Upper lobe of left lung (tissue), 6 donors: ENCODE data around the gene HOXC11. TPM values are rescaled to one million over a fixed set of nuclear protein-coding genes. Genes with fewer than 3 reads are reported as not detected.

Experiments
- ATAC-seq, 2 donors: fragments of 200-7000 bp; cut with Tn5 transposase; one replicate each; pipeline ENCODE4 v1.9.1; 2022; ENCODE audit warnings: mild to moderate bottlenecking in 2 of 2, moderate library complexity in 2 of 2; ENCODE audit not compliant: low FRiP score in 2 of 2
- DNase-seq, 2 donors: peaks; one replicate each; pipeline ENCODE4 v3.0.0-alpha.2; 2019 to 2020
- H3K27ac ChIP-seq, 4 donors: fragments of 200-600 bp; sonication (generic); one replicate each; pipeline ENCODE4 v1.5.1; 2016 to 2019
- H3K27me3 ChIP-seq, 4 donors: fragments of 200-600 bp; sonication (generic); one replicate each; pipeline ENCODE4 v1.5.1; 2017 to 2019
- H3K36me3 ChIP-seq, 4 donors: fragments of 200-600 bp; sonication (generic); one replicate each; pipeline ENCODE4 v1.5.1; 2016 to 2019
- H3K4me1 ChIP-seq, 4 donors: fragments of 200-600 bp; sonication (generic); one replicate each; pipeline ENCODE4 v1.5.1; 2018 to 2019
- H3K4me3 ChIP-seq, 4 donors: fragments of 200-600 bp; sonication (generic); one replicate each; pipeline ENCODE4 v1.5.1; 2017 to 2019; ENCODE audit warnings: mild to moderate bottlenecking in 2 of 4, moderate library complexity in 1 of 4
- H3K9me3 ChIP-seq, 4 donors: fragments of 200-600 bp; sonication (generic); one replicate each; pipeline ENCODE4 v1.5.1; 2018 to 2019
- CTCF ChIP-seq, 6 experiments: fragments of 450-650 bp in 4 of 6; fragments of 200-600 bp in 2 of 6; sonication (generic) in 2 of 6; IDR thresholded peaks; one replicate each; pipeline ENCODE4 v1.5.1; 2016 to 2019; ENCODE audit warnings: antibody characterized with exemption in 6 of 6
- EP300 ChIP-seq, 4 donors: sonication (generic); formaldehyde crosslinking; IDR thresholded peaks; one replicate each; pipeline ENCODE4 v1.5.1; 2017; ENCODE audit warnings: antibody characterized with exemption in 4 of 4, control low read depth in 2 of 4
- POLR2A ChIP-seq, 4 donors: fragments of 450-650 bp; IDR thresholded peaks; one replicate each; pipeline ENCODE4 v1.5.1; 2016 to 2017; ENCODE audit warnings: antibody characterized with exemption in 4 of 4, mild to moderate bottlenecking in 2 of 4
- POLR2AphosphoS5 ChIP-seq, 2 donors: sonication (generic); formaldehyde crosslinking; IDR thresholded peaks; one replicate each; pipeline ENCODE4 v1.5.1; 2017; ENCODE audit warnings: antibody characterized with exemption in 2 of 2
- WGBS, 2 donors: methylation state at CpG; one replicate each; pipeline ENCODE4 v1.1.5; 2017 to 2018; 5-methylcytosine and 5-hydroxymethylcytosine counted together
- total RNA-seq, 6 donors: library from RNA; depleted of rRNA in 4 of 6; stranded (reverse); fragments of >200 nt in 4 of 6; gene quantifications; one replicate each; pipeline versions ENCODE4 v1.1.0 to v1.2.1, GENCODE V29; 2016 to 2021
- donor health status: DM: no; HTN: no; CAD: no; lungs with moderate emphysema.
- donor health status: DM: no; HTN: yes; CAD: no; lungs with severe emphysema.

HOXC11 gene
- total RNA-seq, 6 donors from 2014 or later, result not detected

GRCh38 chr12:53966385-53967133 lies 6.4 kb upstream of the HOXC11 start:
- H3K36me3 ChIP-seq, result no peaks in the 10 kb centered on the region
- no peak for TF ChIP-seq EP300 (IDR thresholded peaks at IDR 0.05)
- no peak overlapping the region for H3K4me3 ChIP-seq
- H3K27ac ChIP-seq, result no peak overlapping the region
- DNase-seq, result peak in 1 of 2 donors; percentile 73
- H3K27me3 ChIP-seq, result peaks cover 0 to 84% (median 45%) of the 10 kb centered on the region in 4 donors
- ATAC-seq, result no peak
- H3K4me1 ChIP-seq, result peaks cover 0 to 16% (median 9%) of the 10 kb centered on the region in 4 donors
- no peaks in the 10 kb centered on the region for H3K9me3 ChIP-seq
- 7 to 12% methylated on average over 36 of the region's 36 CpGs for WGBS, 2 donors

GRCh38 chr12:53967421-53967925 lies 5.5 kb upstream of the HOXC11 start:
- DNase-seq (no peak), ATAC-seq (no peak)
- Histone ChIP-seq H3K9me3 (no peaks in the 10 kb centered on the region), H3K4me1 (peaks cover 0 to 16% (median 9%) of the 10 kb centered on the region in 4 donors), H3K4me3 (no peak overlapping the region), H3K27me3 (peaks cover 0 to 86% (median 46%) of the 10 kb centered on the region in 4 donors), H3K27ac (no peak overlapping the region), H3K36me3 (no peaks in the 10 kb centered on the region)
- 12 to 13% methylated on average over 5 of the region's 5 CpGs for WGBS, 2 donors
- TF ChIP-seq POLR2A (IDR thresholded peaks at IDR 0.05) (no peak), POLR2AphosphoS5 (IDR thresholded peaks at IDR 0.05) (no peak), EP300 (IDR thresholded peaks at IDR 0.05) (no peak), CTCF (IDR thresholded peaks at IDR 0.05) (no peak)

GRCh38 chr12:53968214-53969127 lies 4.5 kb upstream of the HOXC11 start:
- no peak for TF ChIP-seq POLR2AphosphoS5 (IDR thresholded peaks at IDR 0.05)
- ATAC-seq, result no peak
- peaks cover 0 to 86% (median 51%) of the 10 kb centered on the region in 4 donors for H3K27me3 ChIP-seq
- H3K36me3 ChIP-seq, result no peaks in the 10 kb centered on the region
- whole genome bisulfite sequencing, 2 donors, result 15 to 26% methylated on average over 23 to 24 of the region's 24 CpGs
- H3K27ac ChIP-seq, result no peak overlapping the region
- H3K9me3 ChIP-seq, result no peaks in the 10 kb centered on the region
- no peak for DNase-seq
- H3K4me1 ChIP-seq, result peaks cover 1 to 21% (median 14%) of the 10 kb centered on the region in 4 donors
- H3K4me3 ChIP-seq, result no peak overlapping the region

- peaks cover 14 to 31% (median 25%) of the 10 kb centered on the region in 4 donors for H3K4me1 ChIP-seq
- DNase-seq (no peak), ATAC-seq (no peak)
- no peak overlapping the region for H3K27ac ChIP-seq
- H3K36me3 ChIP-seq, result no peaks in the 10 kb centered on the region
- H3K4me3 ChIP-seq, result no peak overlapping the region
- no peak for TF ChIP-seq EP300 (IDR thresholded peaks at IDR 0.05)
- no peak for TF ChIP-seq CTCF (IDR thresholded peaks at IDR 0.05)
- TF ChIP-seq POLR2A (IDR thresholded peaks at IDR 0.05), result no peak
- TF ChIP-seq POLR2AphosphoS5 (IDR thresholded peaks at IDR 0.05), result no peak
- peaks cover 3 to 89% (median 54%) of the 10 kb centered on the region in 4 donors for H3K27me3 ChIP-seq
- no peaks in the 10 kb centered on the region for H3K9me3 ChIP-seq
- WGBS, 2 donors, result 12 to 15% methylated on average over 11 to 12 of the region's 12 CpGs
Observed at GRCh38 chr12:53969588-53970259, 3.2 kb upstream of the HOXC11 start.

GRCh38 chr12:53970451-53970850 lies 2.5 kb upstream of the HOXC11 start:
- no peak for TF ChIP-seq POLR2A (IDR thresholded peaks at IDR 0.05)
- TF ChIP-seq POLR2AphosphoS5 (IDR thresholded peaks at IDR 0.05), result no peak
- no peak for TF ChIP-seq EP300 (IDR thresholded peaks at IDR 0.05)
- no peak for TF ChIP-seq CTCF (IDR thresholded peaks at IDR 0.05)
- 14 to 21% methylated on average over 4 of the region's 4 CpGs for WGBS, 2 donors
- H3K36me3 ChIP-seq, result no peaks in the 10 kb centered on the region
- no peak for DNase-seq
- H3K4me1 ChIP-seq, result peaks cover 21 to 38% (median 32%) of the 10 kb centered on the region in 4 donors
- peaks cover 9 to 92% (median 59%) of the 10 kb centered on the region in 4 donors for H3K27me3 ChIP-seq
- H3K9me3 ChIP-seq, result no peaks in the 10 kb centered on the region
- H3K4me3 ChIP-seq, result no peak overlapping the region
- no peak overlapping the region for H3K27ac ChIP-seq
- ATAC-seq, result no peak
